Measurements from ENCODE around the gene SLC41A1.

The SLC41A1 gene

DNA sequence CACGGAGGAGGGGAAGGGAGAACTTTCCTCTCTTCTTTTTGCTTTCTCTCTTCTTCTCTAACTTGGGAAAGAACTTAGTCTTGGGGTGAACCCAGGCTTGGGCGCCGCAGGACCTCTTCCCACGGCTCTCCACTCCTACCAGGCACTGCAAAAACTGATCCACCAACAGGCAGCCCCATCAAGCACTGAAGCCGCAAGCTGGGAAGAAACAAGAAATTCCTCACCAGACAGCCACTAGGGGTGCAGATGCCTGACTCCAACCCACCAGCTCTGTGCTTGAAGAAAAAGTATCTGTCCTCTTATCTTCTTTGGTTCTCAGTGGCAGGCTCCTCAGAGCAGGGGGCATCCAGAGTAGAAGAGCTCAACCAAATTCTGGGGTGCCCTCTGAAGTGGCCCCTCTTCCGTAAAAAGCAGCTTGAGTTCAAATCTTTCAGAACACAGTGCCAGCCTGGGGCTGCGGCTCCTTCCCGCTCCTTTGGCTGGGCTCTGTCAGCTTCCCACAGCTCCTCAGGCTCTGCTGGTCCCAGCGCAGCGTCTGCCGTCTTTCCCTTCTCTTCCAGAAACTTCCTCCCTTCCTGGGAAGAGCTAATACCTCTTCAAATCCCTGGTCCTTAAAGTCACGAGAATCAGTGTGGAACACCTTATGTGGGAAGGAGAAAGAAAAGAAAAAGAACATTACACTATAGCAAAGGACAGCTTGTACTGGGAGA lies 2.4 kb downstream of the SLC41A1 start:
- Histone ChIP-seq H3K4me2 (ENCODE audit: low read length) (no peak overlapping the region), H2AFZ (ENCODE audit: low read depth, low read length) (no peak overlapping the region), H3K79me2 (ENCODE audit: low read length) (peaks cover 79% of the 10 kb centered on the region), H3K4me1 (ENCODE audit: low read length) (peaks cover 20% of the 10 kb centered on the region), H4K20me1 (ENCODE audit: insufficient read depth, low read length) (peaks cover 45% of the 10 kb centered on the region), H3K36me3 (replicated peaks; ENCODE audit: low read depth, low read length) (peaks cover 38% of the 10 kb centered on the region), H3K27ac (ENCODE audit: low read length) (no peak overlapping the region), H3K9me3 (ENCODE audit: insufficient read depth, low read length) (no peaks in the 10 kb centered on the region), H3K9ac (ENCODE audit: low read length) (no peak overlapping the region), H3K4me3 (ENCODE audit: low read length) (no peak overlapping the region), H3K27me3 (ENCODE audit: low read depth, low read length) (no peaks in the 10 kb centered on the region)
- TF ChIP-seq, protein P1, sequence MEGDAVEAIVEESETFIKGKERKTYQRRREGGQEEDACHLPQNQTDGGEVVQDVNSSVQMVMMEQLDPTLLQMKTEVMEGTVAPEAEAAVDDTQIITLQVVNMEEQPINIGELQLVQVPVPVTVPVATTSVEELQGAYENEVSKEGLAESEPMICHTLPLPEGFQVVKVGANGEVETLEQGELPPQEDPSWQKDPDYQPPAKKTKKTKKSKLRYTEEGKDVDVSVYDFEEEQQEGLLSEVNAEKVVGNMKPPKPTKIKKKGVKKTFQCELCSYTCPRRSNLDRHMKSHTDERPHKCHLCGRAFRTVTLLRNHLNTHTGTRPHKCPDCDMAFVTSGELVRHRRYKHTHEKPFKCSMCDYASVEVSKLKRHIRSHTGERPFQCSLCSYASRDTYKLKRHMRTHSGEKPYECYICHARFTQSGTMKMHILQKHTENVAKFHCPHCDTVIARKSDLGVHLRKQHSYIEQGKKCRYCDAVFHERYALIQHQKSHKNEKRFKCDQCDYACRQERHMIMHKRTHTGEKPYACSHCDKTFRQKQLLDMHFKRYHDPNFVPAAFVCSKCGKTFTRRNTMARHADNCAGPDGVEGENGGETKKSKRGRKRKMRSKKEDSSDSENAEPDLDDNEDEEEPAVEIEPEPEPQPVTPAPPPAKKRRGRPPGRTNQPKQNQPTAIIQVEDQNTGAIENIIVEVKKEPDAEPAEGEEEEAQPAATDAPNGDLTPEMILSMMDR (IDR thresholded peaks at IDR 0.05; ENCODE audit: low read depth, low read length): peak; percentile 20
- TF ChIP-seq EZH2phosphoT487 (IDR thresholded peaks at IDR 0.05; ENCODE audit: low read depth): no peak

DNA sequence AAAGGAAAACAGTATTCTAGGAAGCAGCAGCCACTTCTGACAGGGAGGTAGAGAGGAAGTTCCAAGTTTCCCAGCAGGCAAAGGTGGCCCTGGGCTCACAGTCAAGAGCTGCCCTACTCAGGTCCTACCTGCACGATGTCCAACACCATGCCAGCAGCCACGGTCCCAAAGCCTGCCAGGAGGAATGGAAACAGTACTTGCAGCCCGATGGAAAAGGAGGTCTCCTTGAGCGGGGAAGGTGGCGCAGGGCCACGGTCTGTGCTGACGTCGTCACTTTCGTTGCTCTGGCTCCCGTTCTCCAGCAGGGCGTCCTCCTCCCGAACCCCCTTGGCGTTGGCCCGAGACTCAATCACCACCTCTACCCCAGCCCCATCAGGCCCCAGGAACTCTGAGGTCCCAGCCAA lies 3.1 kb downstream of the SLC41A1 start:
- peaks cover 51% of the 10 kb centered on the region for H4K20me1 ChIP-seq (ENCODE audit: insufficient read depth, low read length)
- peaks cover 38% of the 10 kb centered on the region for H3K36me3 ChIP-seq (replicated peaks; ENCODE audit: low read depth, low read length)
- no peak overlapping the region for H3K4me2 ChIP-seq (ENCODE audit: low read length)
- no peak overlapping the region for H2AFZ ChIP-seq (ENCODE audit: low read depth, low read length)
- TF ChIP-seq, protein P1 (IDR thresholded peaks at IDR 0.05; ENCODE audit: low read depth, low read length): no peak
- no peak for TF ChIP-seq EZH2phosphoT487 (IDR thresholded peaks at IDR 0.05; ENCODE audit: low read depth)
- H3K4me3 ChIP-seq (ENCODE audit: low read length): no peak overlapping the region
- H3K9me3 ChIP-seq (ENCODE audit: insufficient read depth, low read length): no peaks in the 10 kb centered on the region
- H3K9ac ChIP-seq (ENCODE audit: low read length): no peak overlapping the region
- H3K27ac ChIP-seq (ENCODE audit: low read length): no peak overlapping the region
- H3K4me1 ChIP-seq (ENCODE audit: low read length): peaks cover 20% of the 10 kb centered on the region
- H3K79me2 ChIP-seq (ENCODE audit: low read length): peaks cover 85% of the 10 kb centered on the region
- no peaks in the 10 kb centered on the region for H3K27me3 ChIP-seq (ENCODE audit: low read depth, low read length)

DNA sequence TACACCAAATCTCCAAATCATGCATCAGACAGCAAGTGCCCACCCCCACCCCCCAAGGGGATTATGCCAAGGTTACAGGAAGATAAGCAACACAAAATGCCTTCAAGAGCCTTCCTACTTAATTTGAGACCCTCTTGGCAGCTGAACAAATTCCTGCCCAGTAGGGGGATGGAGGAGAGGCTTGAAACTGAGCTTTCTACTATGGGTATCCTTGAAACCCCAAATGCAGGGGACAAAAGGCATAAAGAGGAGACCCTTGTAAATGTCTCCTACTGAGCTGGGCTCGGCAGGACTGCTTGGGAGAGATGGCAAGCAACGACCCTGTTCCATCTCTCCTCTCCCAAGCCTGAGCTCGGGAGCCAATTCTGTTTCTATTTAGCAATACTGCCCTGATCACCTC lies 3.5 kb downstream of the SLC41A1 start:
- Histone ChIP-seq H3K27ac (ENCODE audit: low read length) (no peak overlapping the region), H3K9me3 (ENCODE audit: insufficient read depth, low read length) (no peaks in the 10 kb centered on the region), H3K4me2 (ENCODE audit: low read length) (no peak overlapping the region), H3K79me2 (ENCODE audit: low read length) (peaks cover 86% of the 10 kb centered on the region), H3K27me3 (ENCODE audit: low read depth, low read length) (no peaks in the 10 kb centered on the region), H4K20me1 (ENCODE audit: insufficient read depth, low read length) (peaks cover 56% of the 10 kb centered on the region), H3K9ac (ENCODE audit: low read length) (no peak overlapping the region), H3K36me3 (replicated peaks; ENCODE audit: low read depth, low read length) (peaks cover 37% of the 10 kb centered on the region), H3K4me1 (ENCODE audit: low read length) (peaks cover 20% of the 10 kb centered on the region), H3K4me3 (ENCODE audit: low read length) (no peak overlapping the region), H2AFZ (ENCODE audit: low read depth, low read length) (no peak overlapping the region)
- TF ChIP-seq EZH2phosphoT487 (IDR thresholded peaks at IDR 0.05; ENCODE audit: low read depth): no peak

DNA sequence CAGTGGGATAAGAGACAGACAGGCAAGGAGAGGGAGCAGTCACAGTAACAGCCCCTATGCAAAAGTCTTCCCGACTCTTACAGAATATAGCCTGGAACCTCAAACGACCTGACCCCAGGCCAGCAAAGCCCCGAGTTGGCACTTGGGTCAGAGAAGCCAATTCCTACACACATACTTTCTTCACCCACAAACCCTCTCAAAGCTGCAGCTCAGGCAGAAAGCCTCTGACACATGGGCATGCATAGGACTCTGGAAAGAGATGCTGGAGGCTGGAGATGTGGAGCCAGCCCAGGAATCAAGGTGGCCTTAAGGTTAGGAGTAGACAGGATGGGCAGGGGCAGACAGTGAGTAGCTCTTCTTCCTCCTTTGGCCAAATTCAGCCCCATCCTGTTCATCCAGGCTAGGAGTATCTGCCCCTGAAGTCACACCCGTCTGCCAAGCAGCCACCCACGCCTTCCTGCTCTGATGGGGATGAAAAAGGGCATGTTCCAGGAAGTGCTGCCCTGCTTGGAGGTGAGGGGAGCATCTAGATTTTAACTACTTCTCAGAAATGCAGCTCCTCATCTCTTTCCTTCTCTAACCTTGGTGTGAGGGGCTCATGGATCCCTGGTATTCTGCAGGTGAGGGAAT lies 7.8 kb downstream of the SLC41A1 start:
- Histone ChIP-seq H3K4me2 (ENCODE audit: low read length) (no peak overlapping the region), H3K27ac (ENCODE audit: low read length) (no peak overlapping the region), H4K20me1 (ENCODE audit: insufficient read depth, low read length) (peaks cover 65% of the 10 kb centered on the region), H3K79me2 (ENCODE audit: low read length) (peaks cover 72% of the 10 kb centered on the region), H3K9ac (ENCODE audit: low read length) (no peak overlapping the region), H3K4me1 (ENCODE audit: low read length) (no peaks in the 10 kb centered on the region), H3K36me3 (replicated peaks; ENCODE audit: low read depth, low read length) (peaks cover 45% of the 10 kb centered on the region), H3K4me3 (ENCODE audit: low read length) (no peak overlapping the region), H3K9me3 (ENCODE audit: insufficient read depth, low read length) (no peaks in the 10 kb centered on the region), H2AFZ (ENCODE audit: low read depth, low read length) (no peak overlapping the region), H3K27me3 (ENCODE audit: low read depth, low read length) (no peaks in the 10 kb centered on the region)
- TF ChIP-seq EZH2phosphoT487 (IDR thresholded peaks at IDR 0.05; ENCODE audit: low read depth): no peak
- TF ChIP-seq, protein P1 (IDR thresholded peaks at IDR 0.05; ENCODE audit: low read depth, low read length): no peak
